IMR-90 (cell line): ENCODE results near the gene LTBP4. TPM values are rescaled to one million over a fixed set of nuclear protein-coding genes. Genes with fewer than 3 reads are reported as not detected.

Experiments
- ATAC-seq: fragments of 200-7000 bp; cut with Tn5 transposase; 2 replicates; pipeline ENCODE4 v1.9.1; 2020; ENCODE audit warnings: low read depth, mild to moderate bottlenecking, moderate library complexity
- BruUV-seq: library from RNA; stranded (reverse); fragments of 400-500 nt; replicated peaks from 2 replicates; lab custom pipeline; 2021; lab: Mats Ljungman, UMichigan
- CTCF ChIA-PET: fragments of 300-600 bp; formaldehyde crosslinking; extraction: SDS; loops from one replicate; lab custom pipeline; 2021; ENCODE audit warnings: antibody characterized with exemption; lab: Yijun Ruan, JAX
- POLR2A ChIA-PET: fragments of 300-600 bp; sonication (Branson Sonifier 250); formaldehyde crosslinking; loops from one replicate; lab custom pipeline; 2022; ENCODE audit warnings: antibody characterized with exemption; ENCODE audit not compliant: unreplicated experiment; lab: Charles Lee
- DNase-seq: peaks from one replicate; pipeline ENCODE4 v3.0.0; 2013
- H2AFZ ChIP-seq: replicated peaks from 2 replicates; pipeline ENCODE3; 2013; ENCODE audit warnings: low read length, mild to moderate bottlenecking; ENCODE audit not compliant: poor library complexity
- H2AK5ac ChIP-seq: 2 replicates; pipeline ENCODE4 v1.6.1; 2013; ENCODE audit warnings: low read depth, low read length, inconsistent platforms
- H2AK9ac ChIP-seq: replicated peaks from 2 replicates; pipeline ENCODE3; 2013; ENCODE audit warnings: mild to moderate bottlenecking, low read depth, low read length, moderate library complexity; ENCODE audit not compliant: poor library complexity
- H2BK120ac ChIP-seq: 2 replicates; pipeline ENCODE4 v1.6.1; 2013; ENCODE audit warnings: low read depth, low read length, inconsistent platforms
- H2BK15ac ChIP-seq: 3 replicates; pipeline ENCODE4 v1.6.1; 2013; ENCODE audit warnings: low read depth, low read length, inconsistent platforms
- H2BK20ac ChIP-seq: 2 replicates; pipeline ENCODE4 v1.6.1; 2013; ENCODE audit warnings: low read depth, mild to moderate bottlenecking, inconsistent platforms, low read length, moderate library complexity
- H2BK5ac ChIP-seq: 2 replicates; pipeline ENCODE4 v1.6.1; 2013; ENCODE audit warnings: mild to moderate bottlenecking, low read depth, low read length, inconsistent platforms; ENCODE audit not compliant: poor library complexity, severe bottlenecking
- H3K14ac ChIP-seq: replicated peaks from 2 replicates; pipeline ENCODE4 v1.6.1; 2013; ENCODE audit warnings: low read depth, low read length, inconsistent platforms
- H3K18ac ChIP-seq: 2 replicates; pipeline ENCODE4 v1.6.1; 2013; ENCODE audit warnings: low read depth, low read length, control low read depth
- H3K23ac ChIP-seq: 2 replicates; pipeline ENCODE4 v1.6.1; 2013; ENCODE audit warnings: low read depth, low read length, inconsistent platforms
- H3K27ac ChIP-seq: 2 replicates; pipeline ENCODE4 v1.5.1; 2013; ENCODE audit warnings: mild to moderate bottlenecking, control low read depth, low read length; ENCODE audit not compliant: insufficient read depth
- H3K27me3 ChIP-seq: 2 replicates; pipeline ENCODE4 v1.6.1; 2013; ENCODE audit warnings: low read length; ENCODE audit not compliant: control insufficient read depth, insufficient read depth
- H3K36me3 ChIP-seq: 2 replicates; pipeline ENCODE4 v1.6.1; 2013; ENCODE audit warnings: low read length, mixed read lengths; ENCODE audit not compliant: control insufficient read depth, insufficient read depth
- H3K4ac ChIP-seq: 2 replicates; pipeline ENCODE4 v1.6.1; 2013; ENCODE audit warnings: low read depth, low read length, inconsistent platforms
- H3K4me1 ChIP-seq: 2 replicates; pipeline ENCODE4 v1.6.1; 2013; ENCODE audit warnings: low read length, mixed read lengths; ENCODE audit not compliant: control insufficient read depth, insufficient read depth
- H3K4me2 ChIP-seq: 2 replicates; pipeline ENCODE4 v1.6.1; 2013; ENCODE audit warnings: low read depth, mild to moderate bottlenecking, control low read depth, low read length, moderate library complexity
- H3K4me3 ChIP-seq: 2 replicates; pipeline ENCODE4 v1.5.1; 2013; ENCODE audit warnings: low read depth, mild to moderate bottlenecking, control low read depth, low read length, moderate library complexity; ENCODE audit not compliant: insufficient read depth
- H3K56ac ChIP-seq: 2 replicates; pipeline ENCODE4 v1.6.1; 2013; ENCODE audit warnings: low read length, inconsistent platforms; ENCODE audit not compliant: insufficient read depth; ENCODE audit errors: extremely low read depth
- H3K79me1 ChIP-seq, 2 experiments: 2 replicates each; pipeline ENCODE4 v1.6.1; 2013; ENCODE audit warnings: low read length in 2 of 2, inconsistent platforms in 1 of 2, low read depth in 1 of 2
- H3K9ac ChIP-seq: 2 replicates; pipeline ENCODE4 v1.6.1; 2013; ENCODE audit warnings: low read depth, low read length, control low read depth
- H3K9me1 ChIP-seq: 2 replicates; pipeline ENCODE4 v1.6.1; 2013; ENCODE audit warnings: low read length, inconsistent platforms; ENCODE audit not compliant: insufficient read depth
- H3K9me3 ChIP-seq: 2 replicates; pipeline ENCODE4 v1.6.1; 2013; ENCODE audit warnings: low read length; ENCODE audit not compliant: control insufficient read depth, insufficient read depth
- H4K20me1 ChIP-seq: 2 replicates; pipeline ENCODE4 v1.6.1; 2013; ENCODE audit warnings: low read length, inconsistent platforms; ENCODE audit not compliant: insufficient read depth
- H4K5ac ChIP-seq: 2 replicates; pipeline ENCODE4 v1.6.1; 2013; ENCODE audit warnings: mild to moderate bottlenecking, low read depth, low read length, control low read depth
- H4K8ac ChIP-seq, 2 experiments: 2 replicates each; pipeline ENCODE4 v1.6.1; 2013; ENCODE audit warnings: low read depth in 2 of 2, low read length in 2 of 2, control low read depth in 1 of 2, inconsistent platforms in 1 of 2
- H4K91ac ChIP-seq: 2 replicates; pipeline ENCODE4 v1.6.1; 2013; ENCODE audit warnings: low read depth, low read length, inconsistent platforms; ENCODE audit not compliant: insufficient read depth
- BHLHE40 ChIP-seq: fragments of 150-350 bp; IDR thresholded peaks from 2 replicates; pipeline ENCODE4 v1.6.1; 2016; ENCODE audit warnings: mild to moderate bottlenecking, low read depth, low read length
- CEBPB ChIP-seq: IDR thresholded peaks from 2 replicates; pipeline ENCODE4 v1.6.1; 2012; ENCODE audit warnings: low read depth, low read length, improper control_type of control experiment
- CHD1 ChIP-seq: IDR thresholded peaks from 2 replicates; pipeline ENCODE4 v1.6.1; 2012; ENCODE audit warnings: low read depth, low read length, improper control_type of control experiment
- CTCF ChIP-seq: conservative IDR thresholded peaks from 2 replicates; pipeline ENCODE4 v1.5.1; 2012; ENCODE audit warnings: mild to moderate bottlenecking, low read depth, low read length, improper control_type of control experiment
- ELK1 ChIP-seq: fragments of 150-350 bp; IDR thresholded peaks from 2 replicates; pipeline ENCODE4 v1.6.1; 2016; ENCODE audit warnings: low read depth, mild to moderate bottlenecking, low read length, moderate library complexity, borderline replicate concordance
- FOS ChIP-seq: fragments of 150-350 bp; IDR thresholded peaks from 2 replicates; pipeline ENCODE4 v1.6.1; 2016; ENCODE audit warnings: low read depth, low read length
- MAFK ChIP-seq: IDR thresholded peaks from 2 replicates; pipeline ENCODE4 v1.6.1; 2012; ENCODE audit warnings: low read depth, low read length, improper control_type of control experiment
- MAZ ChIP-seq: IDR thresholded peaks from 2 replicates; pipeline ENCODE4 v1.6.1; 2012; ENCODE audit warnings: low read depth, mild to moderate bottlenecking, low read length, improper control_type of control experiment, moderate library complexity, borderline replicate concordance
- MXI1 ChIP-seq: IDR thresholded peaks from 2 replicates; pipeline ENCODE4 v1.6.1; 2012; ENCODE audit warnings: low read depth, mild to moderate bottlenecking, low read length, moderate library complexity, borderline replicate concordance
- NFE2L2 ChIP-seq: fragments of 150-350 bp; IDR thresholded peaks from 2 replicates; pipeline ENCODE4 v1.6.1; 2016; ENCODE audit warnings: low read depth, mild to moderate bottlenecking, low read length
- POLR2A ChIP-seq: IDR thresholded peaks from 2 replicates; pipeline ENCODE4 v1.6.1; 2012; ENCODE audit warnings: mild to moderate bottlenecking, low read depth, low read length
- RAD21 ChIP-seq: IDR thresholded peaks from 2 replicates; pipeline ENCODE4 v1.6.1; 2012; ENCODE audit warnings: low read length, improper control_type of control experiment
- RCOR1 ChIP-seq: IDR thresholded peaks from 2 replicates; pipeline ENCODE4 v1.6.1; 2012; ENCODE audit warnings: mild to moderate bottlenecking, low read length, improper control_type of control experiment; ENCODE audit not compliant: insufficient replicate concordance
- RFX5 ChIP-seq: IDR thresholded peaks from 2 replicates; pipeline ENCODE4 v1.8.0; 2012; ENCODE audit warnings: low read depth, mild to moderate bottlenecking, low read length, moderate library complexity
- SMC3 ChIP-seq: fragments of 150-350 bp; IDR thresholded peaks from 2 replicates; pipeline ENCODE4 v1.6.1; 2016; ENCODE audit warnings: low read depth, mild to moderate bottlenecking, antibody characterized with exemption, low read length, moderate library complexity
- USF2 ChIP-seq: fragments of 150-350 bp; IDR thresholded peaks from 2 replicates; pipeline ENCODE4 v1.6.1; 2017; ENCODE audit warnings: mild to moderate bottlenecking, antibody characterized with exemption, low read length, low read depth
- WGBS, 2 experiments: methylation state at CpG; one replicate each; pipeline versions ENCODE4 v1.1.5 to v1.1.7; 2013; ENCODE audit warnings: missing lambda C conversion rate in 2 of 2; ENCODE audit not compliant: insufficient read length in 1 of 2; ENCODE audit errors: extremely low coverage in 2 of 2; 5-methylcytosine and 5-hydroxymethylcytosine counted together
- dilution Hi-C: fragments of 300-500 bp; cut with HindIII; formaldehyde crosslinking; loops from one replicate; pipeline ENCODE4 v1.14.3; 2018; ENCODE audit warnings: low sequenced_read_pairs; ENCODE audit not compliant: unreplicated experiment
- in situ Hi-C: fragments of 300-500 bp; cut with MboI; formaldehyde crosslinking; loops from 3 replicates; pipeline ENCODE4 v1.14.3; 2019; ENCODE audit warnings: low sequenced_read_pairs, inconsistent platforms, mixed read lengths
- intact Hi-C: fragments of 100-400 bp; cut with micrococcal nuclease; formaldehyde crosslinking; loops from 2 replicates; pipeline ENCODE4 v1.10.0; 2022
- polyA plus RNA-seq, 3 experiments: library from polyadenylated mRNA; depleted of rRNA; stranded (reverse); fragments of >200 nt; gene quantifications; 2 replicates each; pipeline ENCODE4 v1.2.3, GENCODE V29; 2012; ENCODE audit warnings: low replicate concordance in 1 of 3
- total RNA-seq: library from RNA; depleted of rRNA; stranded (reverse); fragments of >200 nt; gene quantifications from 2 replicates; pipeline ENCODE4 v1.2.3, GENCODE V29; 2012

Gene LTBP4
- total and polyA plus RNA-seq, 2 of the 4 experiments (the other 2 are of a cell fraction) = 14.7 to 70.3 TPM

GRCh38 chr19:40575326-40575725 is 25.8 kb upstream of the LTBP4 start:
- peak overlapping the region; percentile 76 for H2AK9ac ChIP-seq
- CTCF ChIA-PET = interaction anchor here (0.6 kb wide), 1 partner anchor 104 kb away, joined by 4 read pairs; no protein-coding TSS in a partner anchor
- H2BK5ac ChIP-seq = no peak overlapping the region
- no peak overlapping the region for H3K14ac ChIP-seq
- H3K27ac ChIP-seq = no peak overlapping the region
- no peak overlapping the region for H3K4me3 ChIP-seq
- 73% methylated on average over 5 of the region's 18 CpGs; no CpG with 5 or more reads in 1 of the 2 experiments for WGBS, 2 experiments
- H3K18ac ChIP-seq = no peak overlapping the region
- peaks cover 5 to 19% of the 10 kb centered on the region in 2 experiments; a peak in 2 of 4 replicates for H3K79me1 ChIP-seq
- H3K56ac ChIP-seq = no peak overlapping the region
- no peak overlapping the region for H3K4me2 ChIP-seq
- no peak overlapping the region for H2BK20ac ChIP-seq
- dilution Hi-C loops = no loop called here
- in situ Hi-C loops = no loop called here
- no peak overlapping the region for H4K8ac ChIP-seq
- H2AFZ ChIP-seq = peak overlapping the region; percentile 54
- no peak overlapping the region for H3K4ac ChIP-seq
- H4K91ac ChIP-seq = no peak overlapping the region
- no peak overlapping the region for H4K5ac ChIP-seq
- H3K9me3 ChIP-seq = no peaks in the 10 kb centered on the region
- H2AK5ac ChIP-seq = no peak overlapping the region
- no peak overlapping the region for H2BK120ac ChIP-seq
- POLR2A ChIA-PET = no interaction called here
- no peak overlapping the region for H2BK15ac ChIP-seq
- H4K20me1 ChIP-seq = no peaks in the 10 kb centered on the region
- no TSS peak for BruUV-seq
- TF ChIP-seq SMC3 (no peak), RFX5 (no peak), RAD21 (no peak), FOS (no peak), MAZ (no peak), BHLHE40 (no peak), USF2 (no peak), CTCF (no peak), MAFK (no peak), ELK1 (no peak), MXI1 (no peak), NFE2L2 (no peak), CEBPB (no peak), POLR2A (no peak), RCOR1 (no peak), CHD1 (no peak)
- ATAC-seq (no peak), DNase-seq (no peak)
- peaks cover 4% of the 10 kb centered on the region for H3K4me1 ChIP-seq
- no peak overlapping the region for H3K23ac ChIP-seq
- H3K9me1 ChIP-seq = peaks cover 8% of the 10 kb centered on the region; the same call in 1 of the 2 replicates
- intact Hi-C loops = no loop called here
- H3K36me3 ChIP-seq = peaks cover 7% of the 10 kb centered on the region
- no peaks in the 10 kb centered on the region for H3K27me3 ChIP-seq
- H3K9ac ChIP-seq = no peak overlapping the region
